OCI-LY3 (cell line): ENCODE data around the gene DUXB.

Experiments
- EZH2phosphoT487 ChIP-seq: fragments of 200-600 bp; shearing (Covaris generic); IDR thresholded peaks from 2 replicates; pipeline ENCODE4 v1.6.1; 2018; ENCODE audit warnings: antibody characterized with exemption, mixed run types, low read depth
- TF ChIP-seq, protein P1 (sequence below): fragments of 200-600, 300-600 bp; sonication (generic); IDR thresholded peaks from 2 replicates; pipeline ENCODE4 v1.5.1; 2014; ENCODE audit warnings: antibody characterized with exemption, low read length, low read depth

GRCh38 chr16:75695708-75696107 is 5.6 kb downstream of the DUXB start:
- TF ChIP-seq, protein P1, sequence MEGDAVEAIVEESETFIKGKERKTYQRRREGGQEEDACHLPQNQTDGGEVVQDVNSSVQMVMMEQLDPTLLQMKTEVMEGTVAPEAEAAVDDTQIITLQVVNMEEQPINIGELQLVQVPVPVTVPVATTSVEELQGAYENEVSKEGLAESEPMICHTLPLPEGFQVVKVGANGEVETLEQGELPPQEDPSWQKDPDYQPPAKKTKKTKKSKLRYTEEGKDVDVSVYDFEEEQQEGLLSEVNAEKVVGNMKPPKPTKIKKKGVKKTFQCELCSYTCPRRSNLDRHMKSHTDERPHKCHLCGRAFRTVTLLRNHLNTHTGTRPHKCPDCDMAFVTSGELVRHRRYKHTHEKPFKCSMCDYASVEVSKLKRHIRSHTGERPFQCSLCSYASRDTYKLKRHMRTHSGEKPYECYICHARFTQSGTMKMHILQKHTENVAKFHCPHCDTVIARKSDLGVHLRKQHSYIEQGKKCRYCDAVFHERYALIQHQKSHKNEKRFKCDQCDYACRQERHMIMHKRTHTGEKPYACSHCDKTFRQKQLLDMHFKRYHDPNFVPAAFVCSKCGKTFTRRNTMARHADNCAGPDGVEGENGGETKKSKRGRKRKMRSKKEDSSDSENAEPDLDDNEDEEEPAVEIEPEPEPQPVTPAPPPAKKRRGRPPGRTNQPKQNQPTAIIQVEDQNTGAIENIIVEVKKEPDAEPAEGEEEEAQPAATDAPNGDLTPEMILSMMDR = peak; percentile 39
- TF ChIP-seq EZH2phosphoT487 = no peak
